MCF 10A (cell line): Measurements from ENCODE around the gene ZNF747. TPM values are rescaled to one million over a fixed set of nuclear protein-coding genes. Genes with fewer than 3 reads are reported as not detected.
"Not testable (repeated sequence)": the region's sequence is repeated elsewhere in the genome, so short reads cannot be mapped to it uniquely, and the experiment has no call there.

Source experiments
- BruUV-seq: library from RNA; stranded (reverse); fragments of 400-500 nt; replicated peaks from 2 replicates; lab custom pipeline; 2021; lab: Mats Ljungman, UMichigan
- CTCF ChIA-PET: fragments of 300-600 bp; sonication (Branson Sonifier 250); formaldehyde crosslinking; extraction: SDS; loops from one replicate; lab custom pipeline; 2021; ENCODE audit warnings: antibody characterized with exemption, inconsistent platforms; lab: Yijun Ruan, JAX
- POLR2A ChIA-PET: fragments of 300-600, 350-650 bp; sonication (Branson Sonifier 250); formaldehyde crosslinking; extraction: SDS; loops from one replicate; lab custom pipeline; 2020; ENCODE audit warnings: antibody characterized with exemption, inconsistent platforms; lab: Yijun Ruan, JAX
- DNase-seq: peaks from one replicate; pipeline ENCODE4 v3.0.0-alpha.2; 2018; ENCODE audit not compliant: unreplicated experiment
- H3K27ac Mint-ChIP-seq: one replicate; pipeline ENCODE4 v1.8.0; 2022; ENCODE audit warnings: mild to moderate bottlenecking, low read depth, mixed read lengths; ENCODE audit not compliant: unreplicated experiment
- H3K27me3 Mint-ChIP-seq: one replicate; pipeline ENCODE4 v1.8.0; 2022; ENCODE audit warnings: mixed read lengths; ENCODE audit not compliant: insufficient read depth, unreplicated experiment
- H3K36me3 Mint-ChIP-seq: one replicate; pipeline ENCODE4 v1.8.0; 2022; ENCODE audit warnings: mild to moderate bottlenecking, moderate library complexity, mixed read lengths; ENCODE audit not compliant: insufficient read depth, unreplicated experiment
- H3K4me1 Mint-ChIP-seq: one replicate; pipeline ENCODE4 v1.8.0; 2022; ENCODE audit warnings: mixed read lengths; ENCODE audit not compliant: insufficient read depth, unreplicated experiment
- H3K4me3 Mint-ChIP-seq: one replicate; pipeline ENCODE4 v1.8.0; 2022; ENCODE audit warnings: mild to moderate bottlenecking, moderate library complexity, mixed read lengths; ENCODE audit not compliant: unreplicated experiment
- H3K9me3 Mint-ChIP-seq: one replicate; pipeline ENCODE4 v1.8.0; 2022; ENCODE audit warnings: mixed read lengths; ENCODE audit not compliant: unreplicated experiment
- intact Hi-C: fragments of 100-400 bp; cut with micrococcal nuclease; formaldehyde crosslinking; loops from 2 replicates; pipeline ENCODE4 v1.14.1; 2022
- total RNA-seq: library from RNA; stranded (reverse); gene quantifications from 2 replicates; pipeline ENCODE4 v1.2.3, GENCODE V29; 2022
- TF ChIP-seq, protein P1 (sequence below): fragments of 200-600 bp; IDR thresholded peaks from one replicate; pipeline ENCODE4 v1.8.0; 2022; ENCODE audit warnings: antibody characterized with exemption, mild to moderate bottlenecking; ENCODE audit not compliant: unreplicated experiment

Gene ZNF747
- total RNA-seq, 1 experiment from 2014 or later: 13.7 TPM

DNA sequence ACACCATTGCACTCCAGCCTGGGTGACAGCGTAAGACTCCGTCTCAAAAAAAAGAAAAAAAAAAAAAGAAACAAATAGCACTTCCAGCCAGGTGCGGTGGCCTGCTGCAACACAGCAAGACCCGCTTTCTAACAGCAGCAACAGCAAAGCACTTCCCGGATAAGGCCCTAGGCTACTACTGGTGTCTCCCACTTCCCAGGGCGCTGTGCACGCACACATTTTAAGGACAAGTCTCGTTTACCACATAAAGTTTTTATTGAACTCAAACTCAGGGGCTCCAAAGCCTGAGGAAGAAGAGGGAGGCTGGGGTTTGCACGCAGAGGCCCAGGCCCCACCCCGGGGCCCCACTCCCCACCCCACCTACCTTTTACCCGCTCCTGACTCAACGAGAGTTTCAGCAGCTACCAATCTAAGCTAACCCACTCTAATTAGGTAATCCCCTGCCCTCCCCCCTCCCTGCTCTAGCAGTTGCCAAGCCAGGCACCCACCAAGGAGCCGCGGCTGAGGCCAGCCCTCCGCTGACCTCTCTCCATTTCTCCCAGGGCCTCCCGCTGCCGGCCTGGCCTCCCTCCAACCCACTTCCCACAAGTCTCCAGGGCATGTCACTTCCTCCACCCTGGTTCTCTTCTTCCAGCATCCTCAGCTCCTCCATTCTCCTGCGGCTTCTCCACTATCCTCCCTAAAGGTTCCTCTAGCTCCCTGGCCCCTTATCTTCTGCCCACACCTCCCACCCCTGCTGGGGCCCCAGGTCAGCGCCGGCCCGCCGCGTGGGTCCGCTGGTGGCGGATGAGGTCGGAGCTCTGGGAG lies 10.7 kb downstream of the ZNF747 start:
- Mint-ChIP-seq H3K9me3 (no peaks in the 10 kb centered on the region), H3K4me1 (peaks cover 23% of the 10 kb centered on the region), H3K36me3 (peaks cover 13% of the 10 kb centered on the region), H3K27me3 (no peaks in the 10 kb centered on the region), H3K27ac (no peak overlapping the region), H3K4me3 (no peak overlapping the region)
- POLR2A ChIA-PET: interaction anchor here (1.3 to 1.9 kb wide), 4 partner anchors 14 to 95 kb away, joined by 4 to 6 read pairs (median 5); partner anchors contain the start of gene DCTPP1
- intact Hi-C loops: no loop called here
- BruUV-seq: no TSS peak
- TF ChIP-seq, protein P1, sequence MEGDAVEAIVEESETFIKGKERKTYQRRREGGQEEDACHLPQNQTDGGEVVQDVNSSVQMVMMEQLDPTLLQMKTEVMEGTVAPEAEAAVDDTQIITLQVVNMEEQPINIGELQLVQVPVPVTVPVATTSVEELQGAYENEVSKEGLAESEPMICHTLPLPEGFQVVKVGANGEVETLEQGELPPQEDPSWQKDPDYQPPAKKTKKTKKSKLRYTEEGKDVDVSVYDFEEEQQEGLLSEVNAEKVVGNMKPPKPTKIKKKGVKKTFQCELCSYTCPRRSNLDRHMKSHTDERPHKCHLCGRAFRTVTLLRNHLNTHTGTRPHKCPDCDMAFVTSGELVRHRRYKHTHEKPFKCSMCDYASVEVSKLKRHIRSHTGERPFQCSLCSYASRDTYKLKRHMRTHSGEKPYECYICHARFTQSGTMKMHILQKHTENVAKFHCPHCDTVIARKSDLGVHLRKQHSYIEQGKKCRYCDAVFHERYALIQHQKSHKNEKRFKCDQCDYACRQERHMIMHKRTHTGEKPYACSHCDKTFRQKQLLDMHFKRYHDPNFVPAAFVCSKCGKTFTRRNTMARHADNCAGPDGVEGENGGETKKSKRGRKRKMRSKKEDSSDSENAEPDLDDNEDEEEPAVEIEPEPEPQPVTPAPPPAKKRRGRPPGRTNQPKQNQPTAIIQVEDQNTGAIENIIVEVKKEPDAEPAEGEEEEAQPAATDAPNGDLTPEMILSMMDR: no peak
- CTCF ChIA-PET: interaction anchor here (0.6 to 1.5 kb wide), 3 partner anchors 12 to 94 kb away, joined by 3 to 8 read pairs (median 6); partner anchors contain the start of genes DCTPP1 and ZNF747
- DNase-seq: no peak

DNA sequence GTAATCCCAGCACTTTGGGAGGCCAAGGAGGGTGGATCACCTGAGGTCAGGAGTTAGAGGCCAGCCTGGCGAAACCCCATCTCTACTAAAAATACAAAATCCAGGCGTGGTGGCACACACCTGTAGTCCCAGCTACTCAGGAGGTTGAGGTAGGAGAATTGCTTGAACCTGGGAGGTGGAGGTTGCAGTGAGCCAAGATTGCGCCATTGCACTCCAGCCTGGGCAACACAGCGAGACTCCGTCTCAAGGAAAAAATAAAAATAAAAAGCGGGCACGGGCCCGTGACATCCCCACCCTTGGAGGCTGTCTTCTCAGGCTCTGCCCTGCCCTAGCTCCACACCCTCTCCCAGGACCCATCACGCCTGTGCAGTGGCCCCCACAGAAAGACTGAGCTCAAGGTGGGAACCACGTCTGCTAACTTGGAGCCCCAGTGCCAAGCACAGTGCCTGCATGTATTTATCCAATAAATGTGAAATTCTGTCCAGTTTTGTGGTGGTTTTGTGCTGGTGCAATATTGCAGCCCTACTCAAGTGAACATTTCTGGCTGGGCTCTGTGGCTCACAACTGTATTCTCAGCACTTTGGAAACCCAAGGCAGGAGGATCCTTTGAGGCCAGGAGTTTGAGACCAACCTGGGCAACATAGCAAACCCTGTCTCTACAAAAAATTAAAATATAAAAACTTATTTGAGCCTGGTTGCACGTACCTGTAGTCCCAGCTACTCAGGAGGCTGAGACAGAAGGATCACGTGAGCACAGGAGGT lies 11.8 kb downstream of the ZNF747 start:
- H3K36me3 Mint-ChIP-seq: peaks cover 11% of the 10 kb centered on the region
- H3K4me3 Mint-ChIP-seq, H3K27me3 Mint-ChIP-seq, H3K27ac Mint-ChIP-seq, H3K9me3 Mint-ChIP-seq, intact Hi-C loops, DNase-seq, BruUV-seq: not testable (repeated sequence)
- ChIA-PET POLR2A (interaction anchor here (1.1 to 1.5 kb wide), 2 partner anchors 49 to 87 kb away, joined by 3 to 4 read pairs; no protein-coding TSS in a partner anchor), CTCF (interaction anchor here (1.0 to 1.3 kb wide), 2 partner anchors 24 to 93 kb away, joined by 3 to 5 read pairs; partner anchors contain the start of gene DCTPP1)
- peaks cover 21% of the 10 kb centered on the region for H3K4me1 Mint-ChIP-seq

DNA sequence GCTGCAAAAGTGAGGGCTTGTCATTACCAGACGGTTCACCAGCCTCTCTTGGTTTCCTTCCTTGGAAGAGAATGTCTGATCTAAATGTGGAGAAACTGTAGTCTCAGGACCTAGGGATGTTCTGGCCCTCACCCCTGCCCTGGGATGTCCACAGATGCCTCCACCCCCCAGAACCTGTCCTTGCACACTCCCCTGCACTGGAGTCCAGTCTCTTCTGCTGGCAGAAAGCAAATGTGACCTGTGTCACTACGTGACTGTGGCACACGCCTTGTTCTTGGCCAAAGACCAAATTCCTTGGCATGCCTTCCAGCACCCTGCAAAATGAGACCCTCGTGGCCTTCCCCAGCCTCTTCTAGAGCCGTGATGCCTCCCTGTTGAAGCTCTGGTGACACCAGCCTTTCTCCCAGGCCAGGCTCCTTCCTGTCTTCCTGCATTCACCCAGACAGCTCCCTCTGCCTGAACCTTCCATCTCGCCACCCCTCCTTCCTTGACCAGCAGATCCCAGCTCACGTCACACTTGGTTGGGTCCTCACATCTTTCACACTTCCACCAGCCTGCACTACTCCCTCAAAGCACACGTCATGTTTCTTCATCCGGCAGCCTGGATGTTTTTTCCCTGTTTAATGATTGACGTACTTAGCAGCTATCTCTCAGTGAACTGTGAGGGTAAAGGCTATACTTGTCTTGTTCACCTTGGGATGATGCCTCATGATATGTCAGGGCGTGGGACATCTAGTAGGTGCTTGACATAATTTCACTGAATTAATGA lies 12.6 kb downstream of the ZNF747 start:
- H3K36me3 Mint-ChIP-seq: peaks cover 3% of the 10 kb centered on the region
- CTCF ChIA-PET: interaction anchor here (0.6 to 1.3 kb wide), 3 partner anchors 23 to 92 kb away, joined by 3 to 5 read pairs (median 3); partner anchors contain the start of gene DCTPP1
- H3K4me3 Mint-ChIP-seq: no peak overlapping the region
- no peak for DNase-seq
- no peak overlapping the region for H3K27ac Mint-ChIP-seq
- no TSS peak for BruUV-seq
- TF ChIP-seq, protein P1: no peak
- POLR2A ChIA-PET: interaction anchor here (1.1 to 1.5 kb wide), 2 partner anchors 49 to 87 kb away, joined by 3 to 4 read pairs; no protein-coding TSS in a partner anchor
- no peaks in the 10 kb centered on the region for H3K27me3 Mint-ChIP-seq
- intact Hi-C loops: no loop called here
- H3K4me1 Mint-ChIP-seq: peaks cover 14% of the 10 kb centered on the region
- no peaks in the 10 kb centered on the region for H3K9me3 Mint-ChIP-seq

DNA sequence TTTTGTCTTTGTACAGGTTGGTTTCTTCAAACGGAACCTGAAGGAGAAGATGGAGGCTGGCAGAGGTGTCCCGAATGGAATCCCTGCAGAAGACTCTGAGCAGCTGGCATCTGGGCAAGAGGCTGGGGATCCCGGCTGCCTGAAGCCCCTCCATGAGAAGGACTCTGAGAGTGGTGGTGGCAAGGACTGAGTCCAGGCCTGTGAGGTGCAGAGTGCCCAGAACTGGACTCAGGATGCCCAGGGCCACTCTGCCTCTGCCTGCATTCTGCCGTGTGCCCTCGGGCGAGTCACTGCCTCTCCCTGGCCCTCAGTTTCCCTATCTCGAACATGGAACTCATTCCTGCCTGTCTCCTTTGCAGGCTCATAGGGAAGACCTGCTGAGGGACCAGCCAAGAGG lies 13.2 kb downstream of the ZNF747 start:
- Mint-ChIP-seq H3K27me3 (no peaks in the 10 kb centered on the region), H3K36me3 (no peaks in the 10 kb centered on the region), H3K27ac (no peak overlapping the region), H3K9me3 (no peaks in the 10 kb centered on the region), H3K4me1 (peaks cover 14% of the 10 kb centered on the region), H3K4me3 (no peak overlapping the region)
- ChIA-PET CTCF (interaction anchor here (0.6 to 1.3 kb wide), 2 partner anchors 23 to 29 kb away, joined by 3 to 5 read pairs; no protein-coding TSS in a partner anchor), POLR2A (no interaction called here)
- no TSS peak for BruUV-seq
- intact Hi-C loops: no loop called here
- TF ChIP-seq, protein P1: no peak
- DNase-seq: no peak
